GM19468 (cell line): ENCODE data around the gene MS4A12.
"Not testable (repeated sequence)": the region's sequence is repeated elsewhere in the genome, so short reads cannot be mapped to it uniquely, and the experiment has no call there.

Source experiments
- ATAC-seq: cut with Tn5 transposase; IDR thresholded peaks from one replicate; pipeline ENCODE4 v1.9.1; 2021; ENCODE audit warnings: mild to moderate bottlenecking, moderate library complexity, moderate number of reproducible peaks; ENCODE audit not compliant: unreplicated experiment; ENCODE audit errors: extremely low read depth

The MS4A12 gene

GRCh38 chr11:60511393-60511792 lies 18.8 kb downstream of the MS4A12 start:
- ATAC-seq = no peak

GRCh38 chr11:60512651-60513225 lies 20.2 kb downstream of the MS4A12 start:
- no peak for ATAC-seq

GRCh38 chr11:60513496-60514460 lies 21.2 kb downstream of the MS4A12 start:
- ATAC-seq = no peak

GRCh38 chr11:60515144-60515855 lies 22.7 kb downstream of the MS4A12 start, which contains the start of gene MS4A13:
Gene MS4A13, plus strand, starts transcription at chr11:60515392. Its CDS starts 2,692 bp downstream, at chr11:60518084.
- ATAC-seq = no peak

- no peak for ATAC-seq
Measured at GRCh38 chr11:60528465-60528864, 35.9 kb downstream of the MS4A12 start.

- no peak for ATAC-seq
Measured at GRCh38 chr11:60528934-60529333, 36.4 kb downstream of the MS4A12 start.

- no peak for ATAC-seq
Measured at GRCh38 chr11:60530454-60531100, 38.0 kb downstream of the MS4A12 start.

GRCh38 chr11:60532383-60532782 lies 39.8 kb downstream of the MS4A12 start:
- ATAC-seq = not testable (repeated sequence)

- ATAC-seq = not testable (repeated sequence)
Measured at GRCh38 chr11:60538627-60539026, 46.0 kb downstream of the MS4A12 start.

- no peak for ATAC-seq
Measured at GRCh38 chr11:60544077-60544476, 51.5 kb downstream of the MS4A12 start.
